Activated CD4-positive, alpha-beta T cell treated with anti-CD3 and anti-CD28 coated beads for 1 hour (primary cell): Measurements from ENCODE around the gene ZNF485.
"Not testable (repeated sequence)": the region's sequence is repeated elsewhere in the genome, so short reads cannot be mapped to it uniquely, and the experiment has no call there.

Source experiments
- DNase-seq: peaks from one replicate; pipeline ENCODE4 v3.0.0-alpha.2; 2020

ZNF485 gene

DNA sequence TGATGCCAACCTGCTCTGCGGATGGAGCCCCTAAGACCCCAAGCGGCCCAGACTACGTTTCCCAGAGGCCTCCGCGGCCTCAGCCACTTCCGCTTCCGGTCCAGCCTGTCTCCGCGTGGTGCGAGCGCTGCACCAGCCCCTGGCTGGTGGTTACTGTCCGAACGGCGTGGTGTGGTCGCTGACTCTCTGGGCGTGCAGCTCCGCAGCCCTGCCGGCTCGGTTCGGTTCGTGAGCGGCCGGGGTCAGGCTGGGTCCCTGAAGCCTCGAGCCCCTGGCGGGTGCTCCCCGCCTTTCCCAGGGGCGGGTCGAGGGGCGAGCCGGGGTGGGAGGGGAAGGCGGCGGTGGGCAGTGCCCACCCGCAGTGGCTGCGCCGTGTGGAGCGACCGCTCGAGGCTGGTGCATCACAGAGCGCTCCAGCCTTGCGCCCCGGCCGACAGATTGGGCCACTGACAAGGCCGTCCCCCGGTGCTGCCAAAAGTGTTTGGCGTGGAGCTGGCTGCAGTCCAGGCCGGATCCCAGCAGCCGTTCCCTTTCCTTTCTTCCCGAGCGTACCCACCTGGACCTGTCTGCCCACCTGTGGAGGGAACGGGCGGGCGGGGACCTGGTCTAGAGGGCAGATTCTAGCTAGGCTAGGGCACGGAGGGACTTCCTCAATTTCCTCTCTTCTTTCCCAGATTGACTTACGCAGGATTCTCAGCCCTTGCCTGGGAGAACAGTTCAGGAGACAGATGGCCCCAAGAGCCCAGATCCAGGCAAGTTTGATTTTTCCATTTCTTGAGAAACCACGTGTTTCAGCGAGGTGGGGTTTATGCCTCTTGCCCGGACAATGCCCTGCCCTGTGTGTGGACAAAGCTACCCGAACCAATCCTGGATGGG lies at the start of gene ZNF485:
Gene ZNF485, plus strand, starts transcription at position 116 of the 876 bp plus-strand sequence. Its CDS starts 613 bp downstream, at position 729.
- DNase-seq, result peak; percentile 50

DNA sequence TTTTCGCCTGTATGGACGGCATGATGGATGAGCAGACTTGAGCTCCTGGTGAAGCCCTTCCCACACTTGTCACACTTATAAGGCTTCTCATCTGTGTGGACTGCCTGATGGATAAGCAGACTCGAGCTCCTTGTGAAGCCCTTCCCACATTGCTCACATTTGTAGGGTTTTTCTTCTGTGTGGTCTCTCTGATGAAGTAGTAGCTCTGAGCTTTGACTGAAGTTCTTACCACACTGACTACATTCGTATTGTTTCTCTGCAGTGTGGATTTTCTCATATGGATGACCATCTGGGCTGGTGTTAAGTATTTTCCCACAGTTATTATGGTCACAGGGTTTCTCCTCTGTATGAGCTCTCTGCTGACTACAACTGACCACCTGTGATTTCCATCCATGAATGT lies 49.0 kb upstream of the ZNF485 start:
- DNase-seq, result no peak

DNA sequence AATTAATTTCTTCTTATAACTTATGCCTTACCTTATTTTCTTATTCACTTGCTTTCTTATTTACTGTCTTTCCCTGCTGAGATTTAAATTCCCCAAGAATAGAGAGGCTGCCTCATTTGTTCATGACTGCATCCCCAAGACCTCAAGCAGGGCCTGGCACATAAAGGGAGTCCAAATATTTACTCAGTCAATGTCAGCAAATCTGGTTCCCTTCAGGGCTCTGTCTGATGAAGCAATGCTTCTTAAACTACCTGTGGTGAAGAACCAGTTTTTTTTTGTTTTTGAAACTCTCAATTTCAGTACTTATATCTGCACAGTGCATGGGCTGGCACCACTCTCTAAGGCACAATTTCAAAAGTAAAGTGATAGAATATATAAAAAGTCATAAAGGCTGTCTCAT lies 36.6 kb upstream of the ZNF485 start:
- no peak for DNase-seq

DNA sequence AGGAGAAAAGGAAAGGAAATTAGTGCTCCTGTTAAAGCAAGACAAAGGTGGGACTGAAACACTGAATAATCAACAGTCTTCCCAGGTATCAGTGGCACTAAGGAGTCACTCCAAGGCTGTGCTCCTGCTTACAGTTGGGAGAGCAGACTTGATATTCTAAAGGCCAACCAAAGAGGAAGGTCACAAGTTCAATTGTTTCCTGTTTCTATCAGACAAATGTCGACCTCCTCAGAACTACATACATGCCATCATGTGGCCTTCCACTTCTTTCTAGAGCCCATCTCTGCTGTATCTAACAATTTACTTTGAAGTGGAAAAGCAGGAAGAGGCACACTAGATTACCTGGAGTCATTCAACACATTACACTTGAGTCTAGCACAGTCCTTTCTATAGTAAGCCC lies 35.3 kb upstream of the ZNF485 start:
- DNase-seq, result no peak

DNA sequence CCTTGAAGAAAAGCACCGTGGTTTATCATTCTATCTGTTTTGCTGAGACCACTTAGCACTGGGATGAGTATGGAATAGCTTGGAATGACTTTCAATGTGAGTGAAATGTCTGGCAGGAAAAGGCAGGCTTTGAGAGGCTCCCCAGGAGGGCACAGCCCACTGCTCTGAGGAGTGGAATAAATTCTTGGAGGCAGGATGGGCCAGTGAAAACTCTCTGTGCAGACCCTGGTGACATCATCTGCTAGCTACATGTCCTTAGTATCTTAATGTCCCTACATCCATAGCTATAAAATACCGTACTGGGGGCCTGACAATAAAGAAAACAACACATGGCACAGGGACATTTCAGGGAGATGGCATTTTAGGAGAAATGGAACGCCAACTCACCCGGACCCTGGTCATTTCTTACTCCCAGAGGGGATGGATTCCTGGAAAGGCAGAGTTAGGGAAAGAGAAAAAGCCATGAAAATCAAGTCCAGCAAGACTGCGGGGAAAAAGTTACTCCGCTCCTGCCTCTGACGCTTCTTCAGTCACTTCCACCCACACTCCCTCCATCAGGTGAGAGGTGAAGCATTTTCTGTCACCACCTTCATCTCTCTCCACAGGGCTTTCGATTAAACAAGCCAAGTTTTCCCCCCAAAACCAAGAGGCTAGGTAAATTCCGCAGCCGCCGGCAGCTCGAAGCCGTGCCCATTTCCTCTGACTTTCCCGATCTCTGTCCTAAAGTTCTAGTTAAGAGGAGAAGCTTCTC lies 32.8 kb upstream of the ZNF485 start:
- no peak for DNase-seq

DNA sequence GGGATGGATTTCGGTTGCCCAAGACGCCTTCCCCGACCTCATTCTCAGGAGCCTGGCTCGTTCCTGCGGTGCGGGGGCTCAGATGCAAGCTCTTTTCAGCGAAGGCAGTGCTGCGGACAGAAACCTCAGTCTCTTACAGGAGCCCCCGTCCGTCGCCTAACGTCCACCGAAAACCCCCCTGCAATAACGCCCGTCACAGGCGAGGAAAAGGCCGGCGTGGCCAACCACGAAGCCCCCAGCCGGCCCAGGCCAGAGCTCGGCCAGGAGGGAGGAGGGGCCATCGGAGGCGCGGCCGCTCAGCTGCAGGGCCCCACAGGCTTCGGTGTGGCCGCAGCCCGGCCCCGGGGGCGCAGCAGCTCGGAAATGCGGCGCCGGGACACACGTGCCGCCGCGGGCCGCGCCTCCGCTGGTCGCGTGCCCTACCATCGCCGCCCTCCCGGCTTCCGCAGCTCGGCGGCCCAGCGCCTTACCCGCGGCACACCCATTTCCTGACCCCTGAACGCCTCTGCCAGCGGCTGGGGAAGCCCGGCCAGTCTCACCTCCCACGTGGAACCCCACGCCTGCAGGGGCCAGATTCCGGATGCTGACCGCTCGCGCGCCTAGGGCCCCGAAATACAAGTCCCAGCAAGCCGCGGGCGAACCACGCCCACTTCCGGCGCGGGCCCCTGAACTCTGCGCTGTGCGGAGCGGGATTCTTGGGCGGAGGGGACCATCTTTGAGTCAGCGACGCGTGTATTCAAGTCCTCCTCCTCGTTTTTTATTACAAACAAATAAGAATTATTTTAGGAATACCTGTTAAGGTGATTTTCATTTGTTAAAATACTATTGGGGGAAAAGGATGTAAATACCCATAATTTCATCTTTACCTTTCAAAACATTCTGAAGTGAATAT lies 32.0 kb upstream of the ZNF485 start, which contains the start of gene ZNF239:
Gene ZNF239, minus strand, starts transcription at position 616 of the 892 bp plus-strand sequence. CDS start 16,537 bp downstream, outside the sequence.
- DNase-seq, result peak; percentile 71

DNA sequence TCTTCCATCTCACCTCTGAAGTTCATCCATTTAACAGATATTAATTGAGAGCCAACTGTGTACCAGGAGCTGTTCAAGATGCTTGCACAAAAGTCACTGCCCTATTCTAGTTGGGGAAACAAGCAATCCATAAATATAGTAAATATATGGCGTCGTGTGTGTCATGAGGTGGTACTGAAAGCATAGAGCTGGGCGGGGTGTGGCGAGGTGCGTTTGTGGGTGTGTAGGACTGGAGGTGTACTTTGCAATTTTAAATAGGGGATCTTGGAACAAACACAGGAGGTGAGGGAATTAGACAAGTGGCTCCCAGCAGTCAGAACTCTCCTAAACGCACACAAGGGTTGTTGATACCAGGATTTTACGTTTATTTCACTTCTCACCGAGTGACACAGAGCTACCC lies 31.3 kb upstream of the ZNF485 start:
- no peak for DNase-seq

DNA sequence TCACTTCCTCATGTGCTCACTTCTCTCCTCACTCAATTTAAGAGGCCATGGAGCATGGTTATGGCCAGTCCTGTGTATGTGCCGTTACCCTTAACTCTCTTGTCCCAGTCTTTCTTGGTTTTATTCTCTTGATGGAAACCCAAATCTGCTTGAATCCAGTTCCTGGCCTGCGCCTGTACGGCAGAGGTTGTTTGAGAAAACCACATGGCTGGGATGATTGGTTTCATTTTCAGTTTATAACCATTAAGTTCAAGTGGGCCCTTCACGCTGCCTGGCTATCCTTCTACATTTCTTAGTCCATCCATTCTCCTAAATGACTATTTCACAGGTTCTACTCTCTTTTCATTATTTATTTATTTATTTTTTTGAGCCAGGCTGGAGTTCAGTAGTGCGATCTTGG lies 30.2 kb upstream of the ZNF485 start:
- DNase-seq, result no peak

DNA sequence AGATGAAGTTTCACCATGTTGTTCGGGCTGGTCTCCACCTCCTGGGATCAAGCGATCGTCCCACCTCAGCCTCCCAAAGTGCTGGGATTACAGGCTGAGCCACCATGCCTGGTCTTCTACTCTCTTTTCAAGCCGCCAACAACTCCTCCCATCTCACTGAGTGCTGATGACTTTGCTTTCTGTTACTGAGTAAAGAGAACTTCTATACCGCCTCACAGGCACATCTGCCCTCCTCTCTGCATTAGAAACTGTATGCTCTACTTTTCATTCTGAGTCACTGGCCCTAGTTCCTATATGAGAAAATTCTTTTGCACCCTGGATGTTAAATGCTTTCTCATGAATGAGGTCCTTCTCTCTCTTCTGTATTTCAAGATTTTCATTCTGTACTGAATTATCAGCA lies 29.7 kb upstream of the ZNF485 start:
- DNase-seq, result no peak

DNA sequence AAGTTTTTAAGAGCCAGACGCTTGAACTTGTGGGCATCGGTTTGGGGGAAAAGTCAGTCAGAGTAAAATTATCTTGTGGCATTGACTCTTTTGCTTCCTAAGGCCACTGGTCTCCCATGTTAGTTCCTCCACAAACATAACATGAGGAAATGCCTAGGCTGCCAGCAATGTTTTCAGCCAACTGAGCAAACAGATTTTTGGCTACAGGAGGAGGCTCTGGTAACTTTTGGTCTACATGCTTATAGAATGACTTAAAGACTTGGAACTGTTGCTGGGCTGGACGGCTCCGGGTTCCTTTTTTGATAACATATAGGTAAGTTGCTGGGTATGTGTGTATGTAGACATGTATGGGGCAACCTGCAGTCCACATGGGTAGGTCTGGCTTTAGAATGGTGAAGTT lies 22.2 kb upstream of the ZNF485 start:
- DNase-seq, result no peak

DNA sequence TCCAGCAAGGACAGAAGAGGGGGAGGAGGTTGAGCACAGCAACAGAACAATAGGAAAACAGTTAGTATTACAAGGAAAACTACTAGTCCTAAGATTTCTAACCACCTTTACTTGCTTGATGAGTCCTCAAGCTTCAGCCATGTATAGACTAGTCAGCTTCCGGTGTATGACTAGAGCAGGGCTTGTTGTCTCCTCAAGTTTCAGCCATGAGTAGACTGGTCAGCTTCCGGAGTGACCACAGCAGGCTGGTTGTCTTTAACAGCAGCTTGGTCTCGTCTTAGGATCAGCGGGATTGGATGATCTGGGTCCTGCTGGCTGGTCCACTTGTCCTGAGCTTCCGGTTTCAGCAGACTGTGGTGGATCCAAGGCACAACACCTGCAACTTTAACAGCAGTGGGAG lies 21.2 kb upstream of the ZNF485 start:
- DNase-seq, result no peak

DNA sequence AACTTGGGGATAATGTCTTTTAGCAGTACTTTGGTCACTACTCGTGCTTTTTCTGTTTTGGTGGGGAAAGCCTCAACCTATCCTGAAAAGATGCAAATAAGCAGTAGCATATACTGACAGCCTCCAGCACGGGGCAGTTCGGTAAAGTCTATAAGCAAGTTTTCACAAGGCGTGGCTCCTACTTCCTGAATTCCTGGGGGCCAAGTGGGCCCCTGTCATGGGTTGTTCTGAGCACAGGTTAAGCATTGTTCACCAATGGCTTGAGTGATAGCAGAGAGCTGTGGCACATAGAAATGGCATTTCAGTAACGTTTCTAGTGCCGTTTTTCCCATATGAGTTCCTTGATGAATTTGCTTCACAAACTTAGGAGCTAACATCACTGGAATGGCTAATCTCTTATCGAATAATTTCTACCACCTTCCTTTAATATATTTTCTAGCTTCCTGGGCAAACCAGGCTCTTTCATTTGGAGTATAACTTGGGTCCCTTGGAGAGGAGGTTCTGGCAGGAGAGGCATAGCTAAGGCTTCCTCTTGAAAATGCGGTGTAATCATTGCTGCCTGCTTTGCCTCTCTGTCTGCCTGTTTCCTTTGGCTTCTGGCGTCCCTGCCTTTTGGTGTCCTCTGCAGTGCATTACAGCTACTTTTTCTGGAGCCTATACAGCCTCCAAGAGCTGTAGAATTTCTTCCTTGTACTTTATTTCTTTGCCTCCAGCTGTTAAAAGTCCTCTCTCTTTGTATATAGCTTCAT lies 20.1 kb upstream of the ZNF485 start:
- no peak for DNase-seq

DNA sequence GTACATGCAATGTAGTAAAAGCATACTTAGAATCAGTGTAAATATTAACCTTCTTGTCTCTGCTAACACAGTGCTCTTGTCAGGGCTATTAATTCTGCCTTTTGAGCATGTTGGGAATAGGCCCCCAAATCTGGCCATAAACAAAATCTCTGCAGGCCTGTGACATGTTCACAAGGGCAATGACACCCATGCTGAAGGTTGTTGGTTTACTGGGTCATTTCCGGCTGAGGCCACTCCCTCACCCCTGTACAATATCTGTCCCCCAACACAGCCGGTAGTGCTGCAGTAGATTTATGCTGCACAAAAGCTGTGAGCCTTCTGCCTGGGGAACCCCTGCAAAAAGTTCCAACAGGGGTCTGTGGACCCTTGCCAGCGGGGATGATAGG lies 19.5 kb upstream of the ZNF485 start:
- DNase-seq, result not testable (repeated sequence)

DNA sequence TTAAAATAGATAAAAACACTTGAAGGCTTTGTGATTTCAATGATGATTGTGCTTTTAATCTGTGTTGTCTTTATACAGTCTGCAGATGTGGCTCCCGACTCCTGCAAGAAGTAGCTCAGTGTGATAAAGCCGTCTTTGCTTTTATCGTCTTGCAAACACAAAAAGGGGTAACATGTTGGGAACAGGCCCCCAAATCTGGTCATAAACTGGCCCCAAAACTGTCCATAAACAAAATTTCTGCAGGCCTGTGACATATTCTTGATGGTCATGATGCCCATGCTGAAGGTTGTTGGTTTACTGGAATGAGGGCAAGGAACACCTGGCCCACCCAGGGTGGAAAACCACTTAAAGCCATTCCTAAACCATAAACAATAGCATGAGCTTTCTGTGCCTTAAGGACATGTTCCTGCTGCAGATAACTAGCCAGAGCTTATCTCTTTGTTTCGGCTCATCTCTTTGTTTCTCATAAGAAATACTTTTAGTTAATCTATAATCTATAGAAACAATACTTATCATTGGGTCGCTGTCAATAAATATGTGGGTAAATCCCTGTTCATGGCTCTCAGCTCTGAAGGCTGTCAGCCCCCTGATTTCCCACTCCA lies 14.8 kb upstream of the ZNF485 start:
- DNase-seq, result no peak

DNA sequence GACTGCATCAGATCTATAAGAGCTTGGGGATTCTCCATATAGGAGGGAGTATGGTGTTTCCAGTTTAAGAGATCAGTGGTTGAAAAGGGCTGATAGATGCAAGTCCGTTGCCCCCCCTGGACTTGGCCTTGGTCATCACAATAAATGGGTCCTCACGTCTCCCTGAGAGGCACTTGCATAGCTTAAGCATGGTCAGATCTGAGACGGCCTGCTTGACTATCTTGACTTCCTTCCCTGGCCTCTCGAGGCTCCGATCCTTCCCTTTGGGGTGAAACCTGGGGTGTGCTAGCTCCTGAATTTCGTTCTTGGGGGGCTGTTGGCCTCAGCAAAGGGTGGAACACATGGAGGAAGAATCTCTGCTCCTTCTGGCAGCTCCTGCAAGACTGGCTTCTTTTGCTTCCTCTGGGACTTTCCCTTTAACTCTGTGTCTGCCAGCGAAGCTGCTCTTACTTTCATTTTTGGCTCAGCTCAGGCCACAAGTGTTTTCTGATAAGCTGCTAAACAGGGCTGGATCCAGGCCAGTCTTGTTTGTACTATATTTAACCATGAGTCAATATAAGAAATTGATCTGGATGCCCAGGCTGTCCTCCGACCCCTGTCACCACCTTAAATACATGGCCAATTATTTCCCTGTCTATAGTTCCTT lies 11.2 kb upstream of the ZNF485 start:
- no peak for DNase-seq

DNA sequence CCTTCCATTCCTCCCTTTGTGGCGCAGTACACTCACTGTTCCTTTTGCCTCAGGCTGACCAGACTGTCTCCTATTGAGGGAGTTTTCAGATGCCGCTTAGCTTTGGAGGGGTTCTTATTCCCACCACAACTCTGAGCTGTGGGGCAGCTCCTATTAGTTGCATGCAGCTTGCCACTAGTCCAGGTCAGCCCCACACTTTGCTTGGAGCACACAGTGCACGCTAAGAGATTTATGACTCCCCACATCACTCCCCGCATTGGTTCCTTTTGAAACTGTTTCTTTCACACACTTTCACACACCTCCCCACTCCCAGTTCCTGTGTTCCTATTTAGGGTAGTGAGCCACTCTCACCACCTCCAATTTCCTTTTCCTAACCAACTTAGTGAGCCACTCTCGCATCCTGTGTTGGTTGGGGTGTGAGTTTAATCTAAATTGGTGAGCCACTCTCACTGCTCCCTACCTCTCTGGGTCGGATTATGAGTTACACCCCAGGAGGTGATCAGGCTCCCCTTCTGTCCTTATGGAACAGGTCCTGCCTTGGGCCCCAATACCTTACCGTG lies 10.4 kb upstream of the ZNF485 start:
- DNase-seq, result no peak

DNA sequence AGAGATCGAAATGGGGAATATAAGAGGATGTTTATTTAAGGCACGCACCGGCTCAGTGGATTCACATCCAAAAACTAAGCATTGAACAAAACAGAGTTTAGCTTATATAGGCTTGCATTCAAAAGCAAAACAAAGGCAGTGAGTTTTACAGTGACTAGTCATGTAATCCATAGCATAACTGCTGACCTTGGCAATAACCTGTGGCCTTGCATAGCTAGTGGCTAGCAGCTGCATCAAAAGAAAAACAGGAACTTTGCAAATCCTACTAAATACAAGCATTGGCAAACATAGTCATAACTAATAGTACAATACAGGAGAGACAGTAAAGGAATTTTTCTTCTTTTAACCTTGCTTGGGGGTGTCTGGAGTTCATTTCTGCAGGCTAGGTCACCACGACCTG lies 9.7 kb upstream of the ZNF485 start:
- DNase-seq, result no peak

DNA sequence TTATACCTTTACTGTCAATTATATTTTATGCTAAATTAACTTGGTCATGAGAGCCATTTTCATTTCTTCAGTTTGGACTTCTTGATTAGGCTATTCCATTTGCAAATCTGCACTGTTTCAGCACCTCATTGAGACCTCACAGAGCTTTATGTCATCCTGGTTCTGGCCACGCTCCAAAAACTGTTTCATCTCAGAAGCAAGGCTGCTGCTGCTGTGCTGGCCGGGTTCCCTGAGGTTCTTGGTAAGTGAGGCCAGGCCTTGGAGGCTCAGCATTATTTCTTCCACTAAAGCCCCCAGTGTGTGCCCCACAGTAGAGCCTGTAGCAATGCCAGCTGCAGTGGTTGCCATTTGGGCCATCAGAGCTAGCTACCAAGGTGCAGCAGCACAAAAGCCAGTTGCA lies 7.8 kb upstream of the ZNF485 start:
- DNase-seq, result no peak

DNA sequence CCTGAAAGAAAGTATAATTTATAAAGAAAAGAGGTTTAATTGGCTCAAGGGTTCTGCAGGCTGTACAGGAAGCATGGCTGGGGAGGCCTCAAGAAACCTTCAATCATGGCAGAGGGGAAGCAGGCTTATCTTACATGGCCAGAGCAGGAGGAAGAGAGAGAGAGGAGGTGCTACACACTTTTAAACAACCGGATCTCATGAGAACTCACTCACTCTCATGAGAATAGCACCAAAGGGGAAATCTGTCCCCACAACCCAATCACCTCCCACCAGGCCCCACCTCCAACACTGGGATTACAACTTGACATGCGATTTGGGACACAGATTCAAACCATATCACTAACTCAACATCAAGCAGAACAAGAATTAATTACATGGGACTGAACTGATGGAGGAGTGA lies 6.9 kb upstream of the ZNF485 start:
- DNase-seq, result no peak

DNA sequence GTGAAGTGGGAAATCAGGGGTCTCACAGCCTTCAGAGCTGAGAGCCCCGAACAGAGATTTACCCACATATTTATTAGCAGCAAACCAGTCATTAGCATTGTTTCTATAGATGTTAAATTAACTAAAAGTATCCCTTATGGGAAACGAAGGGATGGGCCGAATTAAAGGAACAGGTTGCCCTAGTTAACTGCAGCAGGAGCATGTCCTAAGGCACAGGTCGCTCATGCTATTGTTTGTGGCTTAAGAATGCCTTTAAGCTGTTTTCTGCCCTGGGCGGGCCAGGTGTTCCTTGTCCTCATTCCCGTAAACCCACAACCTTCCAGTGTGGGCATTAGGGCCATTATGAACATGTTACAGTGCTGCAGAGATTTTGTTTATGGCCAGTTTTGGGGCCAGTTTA lies 4.7 kb upstream of the ZNF485 start:
- DNase-seq, result not testable (repeated sequence)

DNA sequence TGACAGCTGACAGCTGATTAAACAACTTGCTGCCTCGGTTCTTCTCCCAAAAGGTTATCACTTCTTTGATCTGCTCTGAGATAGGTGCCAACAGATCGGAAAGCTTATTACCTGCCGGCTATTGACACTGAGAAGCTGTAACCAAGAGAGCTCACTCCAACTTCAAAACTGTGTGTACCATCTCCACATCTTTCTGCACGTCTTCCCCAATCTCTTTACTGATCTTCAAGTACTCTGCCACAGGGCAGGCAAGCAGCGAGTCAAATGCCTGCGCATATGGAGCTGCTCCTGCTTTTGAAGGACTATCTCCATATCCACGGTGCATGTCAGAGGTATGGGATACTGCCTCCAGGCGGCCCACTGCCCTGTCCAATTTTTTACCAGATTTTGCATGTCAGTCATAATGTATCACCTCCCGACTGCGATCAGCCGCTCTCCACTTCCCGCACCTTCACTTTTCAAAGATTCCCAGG lies 352 bp upstream of the ZNF485 start:
- no peak for DNase-seq
